Chondrocyte (in vitro differentiated cells): Measurements from ENCODE around the gene AGAP2. TPM values are rescaled to one million over a fixed set of nuclear protein-coding genes. Genes with fewer than 3 reads are reported as not detected.
A peak's percentile ranks its signal among the peaks of the same experiment; 100 is the strongest.

Experiments
- DNase-seq: peaks from one replicate; pipeline ENCODE4 v3.0.0; 2021; ENCODE audit warnings: mixed read lengths, low spot score
- H3K27ac Mint-ChIP-seq: one replicate; pipeline ENCODE4 v1.8.0; 2021; ENCODE audit warnings: mild to moderate bottlenecking, moderate library complexity, mixed read lengths; ENCODE audit not compliant: unreplicated experiment
- H3K27me3 Mint-ChIP-seq: 2 replicates; pipeline ENCODE4 v1.8.0; 2021; ENCODE audit warnings: low read depth, mixed read lengths
- H3K36me3 Mint-ChIP-seq: 2 replicates; pipeline ENCODE4 v1.8.0; 2021; ENCODE audit warnings: low read depth, mixed read lengths
- H3K4me1 Mint-ChIP-seq: 2 replicates; pipeline ENCODE4 v1.8.0; 2021; ENCODE audit warnings: low read depth, mild to moderate bottlenecking, mixed read lengths
- H3K4me3 Mint-ChIP-seq: one replicate; pipeline ENCODE4 v1.8.0; 2021; ENCODE audit warnings: mild to moderate bottlenecking, moderate library complexity, mixed read lengths; ENCODE audit not compliant: unreplicated experiment
- H3K9me3 Mint-ChIP-seq: 2 replicates; pipeline ENCODE4 v1.8.0; 2021; ENCODE audit warnings: low read depth, mixed read lengths
- CTCF ChIP-seq: fragments of 200-600 bp; sonication (generic); IDR thresholded peaks from 2 replicates; pipeline ENCODE4 v1.5.0; 2021; ENCODE audit warnings: antibody characterized with exemption, mild to moderate bottlenecking, moderate library complexity
- total RNA-seq: library from RNA; stranded (reverse); gene quantifications from 3 replicates; pipeline ENCODE4 v1.2.1, GENCODE V29; 2021

AGAP2 gene
- total RNA-seq, 1 donor from 2014 or later, result 1.9 TPM

- no peak for TF ChIP-seq CTCF
- Mint-ChIP-seq H3K4me3 (no peak overlapping the region), H3K36me3 (peaks cover 15% of the 10 kb centered on the region), H3K4me1 (peaks cover 23% of the 10 kb centered on the region), H3K27me3 (peaks cover 26% of the 10 kb centered on the region), H3K9me3 (no peaks in the 10 kb centered on the region), H3K27ac (no peak overlapping the region)
- DNase-seq, result no peak
Observed at GRCh38 chr12:57760347-57760982, 21.9 kb upstream of the AGAP2 start.

- Mint-ChIP-seq H3K9me3 (no peaks in the 10 kb centered on the region), H3K27me3 (peaks cover 18% of the 10 kb centered on the region), H3K4me1 (peaks cover 18% of the 10 kb centered on the region), H3K36me3 (peaks cover 15% of the 10 kb centered on the region), H3K4me3 (no peak overlapping the region), H3K27ac (no peak overlapping the region)
- peak; percentile 70 for TF ChIP-seq CTCF
- no peak for DNase-seq
Observed at GRCh38 chr12:57759360-57759980, 20.9 kb upstream of the AGAP2 start.

GRCh38 chr12:57758552-57759359, 20.2 kb upstream of the AGAP2 start:
- Mint-ChIP-seq H3K9me3 (no peaks in the 10 kb centered on the region), H3K4me1 (peaks cover 19% of the 10 kb centered on the region), H3K4me3 (no peak overlapping the region), H3K27ac (no peak overlapping the region), H3K27me3 (peaks cover 10% of the 10 kb centered on the region), H3K36me3 (peaks cover 12% of the 10 kb centered on the region)
- TF ChIP-seq CTCF, result no peak
- no peak for DNase-seq

- H3K9me3 Mint-ChIP-seq, result no peaks in the 10 kb centered on the region
- H3K27ac Mint-ChIP-seq, result no peak overlapping the region
- H3K4me1 Mint-ChIP-seq, result peaks cover 22% of the 10 kb centered on the region
- peaks cover 2% of the 10 kb centered on the region for H3K27me3 Mint-ChIP-seq
- no peak for TF ChIP-seq CTCF
- peaks cover 12% of the 10 kb centered on the region for H3K36me3 Mint-ChIP-seq
- DNase-seq, result no peak
- H3K4me3 Mint-ChIP-seq, result no peak overlapping the region
Observed at GRCh38 chr12:57757771-57758170, 19.2 kb upstream of the AGAP2 start.
